ENCODE data around the gene ADAP1.

DNA sequence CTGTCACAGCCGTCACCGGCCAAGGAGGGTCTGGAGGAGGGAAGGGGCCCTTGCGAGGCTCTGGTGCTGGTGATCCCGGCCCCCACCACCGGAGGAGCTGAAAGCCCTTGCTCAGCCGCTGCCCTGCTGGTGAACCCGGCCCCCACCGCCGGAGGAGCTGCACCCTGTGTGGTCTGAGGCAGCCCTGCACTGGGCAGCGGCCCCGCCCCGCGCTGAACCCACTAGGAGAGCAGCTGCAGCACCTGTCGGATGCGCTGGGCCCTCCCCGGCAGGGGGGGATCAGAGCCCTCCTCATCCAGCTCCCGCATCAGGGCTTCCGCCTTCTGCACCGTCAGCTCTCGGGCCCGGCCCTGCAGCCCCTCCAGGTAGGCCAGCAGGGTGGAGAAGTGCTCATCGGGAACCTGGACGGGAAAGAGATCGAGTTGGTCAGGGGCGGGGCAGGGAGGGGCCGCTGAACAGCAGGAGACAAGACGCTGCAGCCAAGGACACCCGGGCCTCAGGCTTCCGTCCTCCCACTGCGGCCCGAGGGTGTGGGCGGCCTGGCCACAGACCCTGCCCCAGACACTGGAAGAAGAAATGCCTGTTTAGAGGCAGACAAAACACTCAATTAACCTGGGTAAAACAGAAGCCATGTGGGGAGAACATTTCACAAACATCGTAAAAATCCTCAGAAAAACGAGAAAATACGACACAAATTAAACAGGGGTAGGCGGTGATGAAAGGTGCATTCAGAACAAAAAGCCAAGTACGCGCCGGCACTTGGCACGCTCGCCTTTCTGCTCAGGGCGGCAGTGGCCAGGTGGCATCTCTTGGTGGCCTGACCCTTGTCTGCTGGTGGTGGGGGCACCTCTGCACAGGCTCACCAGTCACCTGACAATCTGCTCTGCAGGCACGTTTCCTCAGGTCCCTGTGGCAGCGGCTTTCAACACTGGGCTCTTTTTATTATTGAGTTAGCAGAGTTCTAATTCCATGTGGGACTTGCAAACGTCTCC lies 43.2 kb upstream of the ADAP1 start:
- TF ChIP-seq POLR2A (IDR thresholded peaks at IDR 0.05; ENCODE audit: low read depth, low read length) (no peak), POLR2AphosphoS5 (IDR thresholded peaks at IDR 0.05; ENCODE audit: low read depth, low read length) (no peak)
